ENCODE data around the gene AFAP1.

Gene AFAP1

GRCh38 chr4:7736436-7737267 is 203.0 kb downstream of the AFAP1 start:
- TF ChIP-seq GATA3 (IDR thresholded peaks at IDR 0.05; ENCODE audit: low read depth, low read length) (no peak), GATA2 (IDR thresholded peaks at IDR 0.05; ENCODE audit: low read depth, low read length) (no peak)

- TF ChIP-seq GATA3 (IDR thresholded peaks at IDR 0.05; ENCODE audit: low read depth, low read length) (no peak), GATA2 (IDR thresholded peaks at IDR 0.05; ENCODE audit: low read depth, low read length) (no peak)
These were observed 203.7 kb downstream of the AFAP1 start for GRCh38 chr4:7735961-7736360.

GRCh38 chr4:7735395-7735794 is 204.3 kb downstream of the AFAP1 start:
- TF ChIP-seq GATA3 (IDR thresholded peaks at IDR 0.05; ENCODE audit: low read depth, low read length), result no peak

GRCh38 chr4:7734651-7735260 is 204.9 kb downstream of the AFAP1 start:
- TF ChIP-seq GATA3 (IDR thresholded peaks at IDR 0.05; ENCODE audit: low read depth, low read length), result no peak
- no peak for TF ChIP-seq GATA2 (IDR thresholded peaks at IDR 0.05; ENCODE audit: low read depth, low read length)

- TF ChIP-seq GATA3 (IDR thresholded peaks at IDR 0.05; ENCODE audit: low read depth, low read length), result no peak
These were observed 205.6 kb downstream of the AFAP1 start for GRCh38 chr4:7733801-7734650.

GRCh38 chr4:7733201-7733600 is 206.5 kb downstream of the AFAP1 start:
- TF ChIP-seq GATA2 (IDR thresholded peaks at IDR 0.05; ENCODE audit: low read depth, low read length) (no peak), GATA3 (IDR thresholded peaks at IDR 0.05; ENCODE audit: low read depth, low read length) (no peak)

- no peak for TF ChIP-seq GATA2 (IDR thresholded peaks at IDR 0.05; ENCODE audit: low read depth, low read length)
- TF ChIP-seq GATA3 (IDR thresholded peaks at IDR 0.05; ENCODE audit: low read depth, low read length), result no peak
These were observed 207.4 kb downstream of the AFAP1 start for GRCh38 chr4:7732263-7732662.

- TF ChIP-seq GATA3 (IDR thresholded peaks at IDR 0.05; ENCODE audit: low read depth, low read length), result no peak
- TF ChIP-seq GATA2 (IDR thresholded peaks at IDR 0.05; ENCODE audit: low read depth, low read length), result no peak
These were observed 208.2 kb downstream of the AFAP1 start for GRCh38 chr4:7731437-7731836.

GRCh38 chr4:7727749-7728148 is 211.9 kb downstream of the AFAP1 start:
- TF ChIP-seq GATA3 (IDR thresholded peaks at IDR 0.05; ENCODE audit: low read depth, low read length) (no peak), GATA2 (IDR thresholded peaks at IDR 0.05; ENCODE audit: low read depth, low read length) (no peak)

- TF ChIP-seq GATA2 (IDR thresholded peaks at IDR 0.05; ENCODE audit: low read depth, low read length) (no peak), GATA3 (IDR thresholded peaks at IDR 0.05; ENCODE audit: low read depth, low read length) (no peak)
These were observed 212.8 kb downstream of the AFAP1 start for GRCh38 chr4:7726665-7727413.

- no peak for TF ChIP-seq GATA2 (IDR thresholded peaks at IDR 0.05; ENCODE audit: low read depth, low read length)
- no peak for TF ChIP-seq GATA3 (IDR thresholded peaks at IDR 0.05; ENCODE audit: low read depth, low read length)
These were observed 213.7 kb downstream of the AFAP1 start for GRCh38 chr4:7725951-7726350.

- TF ChIP-seq GATA3 (IDR thresholded peaks at IDR 0.05; ENCODE audit: low read depth, low read length), result no peak
- TF ChIP-seq GATA2 (IDR thresholded peaks at IDR 0.05; ENCODE audit: low read depth, low read length), result no peak
These were observed 216.0 kb downstream of the AFAP1 start for GRCh38 chr4:7723625-7724024.

- TF ChIP-seq GATA3 (IDR thresholded peaks at IDR 0.05; ENCODE audit: low read depth, low read length) (no peak), GATA2 (IDR thresholded peaks at IDR 0.05; ENCODE audit: low read depth, low read length) (no peak)
These were observed 216.8 kb downstream of the AFAP1 start for GRCh38 chr4:7722766-7723387.

All from SH-SY5Y (cell line).